NCI-H1694 treated with DMSO at 0.1 percent for 48 hours (cell line): ENCODE data around the gene IFI6.

ENCODE experiments used
- DNase-seq: peaks from one replicate; lab custom pipeline; 2025; lab: John Stamatoyannopoulos, UW

IFI6 gene

GRCh38 chr1:27672750-27673112, 739 bp upstream of the IFI6 start:
- no peak for DNase-seq

GRCh38 chr1:27669876-27670275, 2.1 kb downstream of the IFI6 start:
- no peak for DNase-seq

GRCh38 chr1:27668808-27669723, 2.9 kb downstream of the IFI6 start:
- DNase-seq, result peak; percentile 41

GRCh38 chr1:27668121-27668807, 3.7 kb downstream of the IFI6 start:
- DNase-seq, result no peak

- no peak for DNase-seq
These were observed 5.2 kb downstream of the IFI6 start for GRCh38 chr1:27666791-27667254.

- DNase-seq, result no peak
These were observed 5.7 kb downstream of the IFI6 start for GRCh38 chr1:27666294-27666693.

- no peak for DNase-seq
These were observed 6.9 kb downstream of the IFI6 start for GRCh38 chr1:27665016-27665651.

GRCh38 chr1:27664291-27664690, 7.7 kb downstream of the IFI6 start:
- no peak for DNase-seq

- DNase-seq, result peak; percentile 69
These were observed 9.1 kb downstream of the IFI6 start for GRCh38 chr1:27662707-27663393.

GRCh38 chr1:27662261-27662660, 9.7 kb downstream of the IFI6 start:
- DNase-seq, result no peak

- no peak for DNase-seq
These were observed 10.4 kb downstream of the IFI6 start for GRCh38 chr1:27661412-27662075.

GRCh38 chr1:27660300-27660835, 11.6 kb downstream of the IFI6 start:
- no peak for DNase-seq

- DNase-seq, result no peak
These were observed 12.3 kb downstream of the IFI6 start for GRCh38 chr1:27659497-27660299.

GRCh38 chr1:27658951-27659496, 13.0 kb downstream of the IFI6 start:
- DNase-seq, result no peak

- DNase-seq, result no peak
These were observed 15.7 kb downstream of the IFI6 start for GRCh38 chr1:27656157-27656893.

GRCh38 chr1:27655151-27655937, 16.6 kb downstream of the IFI6 start:
- DNase-seq, result no peak

- DNase-seq, result no peak
These were observed 19.7 kb downstream of the IFI6 start for GRCh38 chr1:27652111-27652864.
